Heart left ventricle (tissue), 16 donors: ENCODE data around the gene SERBP1. TPM values are rescaled to one million over a fixed set of nuclear protein-coding genes. Genes with fewer than 3 reads are reported as not detected.

Experiments
- ATAC-seq, 4 donors: fragments of 200-7000 bp; cut with Tn5 transposase; one replicate each; pipeline ENCODE4 v1.9.1; 2020 to 2022; ENCODE audit warnings: moderate library complexity in 4 of 4, mild to moderate bottlenecking in 3 of 4, moderate number of reproducible peaks in 1 of 4
- DNase-seq, 5 donors: peaks; one replicate each; pipeline ENCODE4 v3.0.0-alpha.2; 2020
- H3K27ac ChIP-seq, 12 donors: fragments of 200-600 bp; sonication (generic) in 4 of 12; one replicate each; pipeline versions ENCODE4 v1.5.0 to v1.8.0; 2016 to 2022; ENCODE audit warnings: mild to moderate bottlenecking in 2 of 12
- H3K27me3 ChIP-seq, 9 donors: fragments of 200-600 bp; sonication (generic) in 2 of 9; one replicate each; pipeline versions ENCODE4 v1.5.1 to v1.8.0; 2016 to 2022; ENCODE audit warnings: mild to moderate bottlenecking in 3 of 9
- H3K36me3 ChIP-seq, 9 donors: fragments of 200-600 bp; sonication (generic) in 2 of 9; one replicate each; pipeline versions ENCODE4 v1.5.0 to v1.8.0; 2018 to 2022; ENCODE audit warnings: mild to moderate bottlenecking in 2 of 9
- H3K4me1 ChIP-seq, 12 donors: fragments of 200-600 bp; sonication (generic) in 4 of 12; one replicate each; pipeline versions ENCODE4 v1.5.0 to v1.8.0; 2016 to 2022; ENCODE audit warnings: mild to moderate bottlenecking in 3 of 12
- H3K4me3 ChIP-seq, 12 donors: fragments of 200-600 bp; sonication (generic) in 4 of 12; one replicate each; pipeline versions ENCODE4 v1.5.0 to v1.8.0; 2017 to 2022; ENCODE audit warnings: mild to moderate bottlenecking in 9 of 12, moderate library complexity in 4 of 12
- H3K9me3 ChIP-seq, 12 donors: fragments of 200-600 bp; sonication (generic) in 4 of 12; one replicate each; pipeline versions ENCODE4 v1.5.0 to v1.8.0; 2016 to 2022; ENCODE audit warnings: mild to moderate bottlenecking in 1 of 12
- POLR2A ChIP-seq, 2 donors: fragments of 450-650 bp; IDR thresholded peaks; one replicate each; pipeline ENCODE4 v1.6.1; 2017; ENCODE audit warnings: antibody characterized with exemption in 2 of 2, mild to moderate bottlenecking in 2 of 2, moderate library complexity in 2 of 2
- WGBS, 4 donors: extraction: QIAGEN DNeasy Blood & Tissue Kit in 2 of 4; methylation state at CpG; one replicate each; pipeline versions ENCODE4 v1.1.5 to v1.1.7; 2013 to 2018; 5-methylcytosine and 5-hydroxymethylcytosine counted together
- intact Hi-C, 10 donors: fragments of 100-400 bp; cut with DNase I; formaldehyde crosslinking; loops; one replicate each; pipeline versions ENCODE4 v1.11.1 to v1.14.2; 2022
- polyA plus RNA-seq, 2 donors: library from polyadenylated mRNA; stranded (reverse); fragments of 200-250 nt; gene quantifications; one replicate each; pipeline ENCODE4 v1.2.3, GENCODE V29; 2013
- total RNA-seq, 9 donors: library from RNA; depleted of rRNA in 2 of 9; stranded (reverse); fragments of >200 nt in 2 of 9; fragmentation: NEBNext Ultra II Directional in 3 of 9; extraction: Animal tissue kit (Norgen Biotek cat#: 25700) in 3 of 9; gene quantifications; one replicate each; pipeline versions ENCODE4 v1.1.0 to v1.2.4, GENCODE V29; 2016 to 2023
- TF ChIP-seq, protein P1 (sequence below), 12 donors: fragments of 200-600 bp; sonication (generic) in 4 of 12; IDR thresholded peaks; one replicate each; pipeline versions ENCODE4 v1.5.0 to v1.8.0; 2018 to 2022; ENCODE audit warnings: antibody characterized with exemption in 12 of 12, mild to moderate bottlenecking in 5 of 12
- donor health status: ischemic (EF 13 %, LVEDD 7.1; RV severe dilation, severe dysfunction).
- donor health status: healthy with polysubstance abuse.
- donor health status: DM: no; HTN: yes; CAD: no.
- donor health status: DM: no; HTN: no; CAD: no.
- donor health status: ischemic (EF 25% LVEDD 6.9; RV normal size, moderate dysfunction).
- donor health status: ischemic (EF 25% LVEDD 5.7; RV mildly dilated, moderate dysfunction).
- donor health status: healthy.
- donor health status: DM: yes; HTN: yes; CAD: no.
- donor health status: ischemic (EF 35%, LVEDD 5.7; RV mildly dilated, moderate dysfunction).
- donor health status: nonischemic (EF 11% LVEDD 7.7; RV severe dilation, severe dysfunction).
- donor health status: DM: yes; HTN: yes; CAD: no.
- donor health status: PGD.
- donor health status: ischemic (EF 29% LVEDD 5.4; RV normal size, mild dysfunction).
- donor health status: nonischemic (EF 23%, LVEDD 6.1; RV moderate dilation, normal function).

The SERBP1 gene
- total and polyA plus RNA-seq, 11 donors = 68.8 to 197 (median 148) TPM

DNA sequence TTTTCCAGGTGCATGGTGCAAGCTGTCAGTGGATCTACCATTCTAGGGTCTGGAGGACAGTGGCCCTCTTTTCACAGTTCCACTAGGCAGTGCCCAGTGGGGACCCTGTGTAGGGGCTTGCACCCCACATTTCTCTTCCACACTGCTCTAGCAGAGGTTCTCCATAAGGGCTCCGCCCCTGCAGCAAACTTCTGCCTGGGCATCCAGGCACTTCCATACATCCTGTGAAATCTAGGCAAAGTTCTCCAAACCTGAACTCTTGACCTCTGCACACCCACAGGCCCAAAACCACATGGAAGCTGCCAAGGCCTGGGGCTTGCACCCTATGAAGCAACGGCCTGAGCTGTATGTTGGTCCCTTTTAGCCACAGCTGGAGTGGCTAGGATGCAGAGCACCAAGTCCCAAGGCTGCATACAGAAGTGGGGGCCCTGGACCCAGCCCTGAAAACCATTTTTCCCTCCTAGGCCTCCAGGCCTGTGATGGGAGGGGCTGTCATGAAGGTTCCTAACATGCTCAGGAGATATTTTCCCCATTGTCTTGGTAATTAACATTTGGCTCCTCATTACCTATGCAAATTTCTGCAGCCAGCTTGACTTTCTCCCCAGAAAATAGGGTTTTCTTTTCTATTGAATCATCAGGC is 46.1 kb downstream of the SERBP1 start:
- intact Hi-C loops = no loop called here
- Histone ChIP-seq H3K27ac (no peak overlapping the region), H3K4me1 (no peaks in the 10 kb centered on the region), H3K9me3 (peaks cover 0 to 18% (median 5%) of the 10 kb centered on the region in 12 donors), H3K27me3 (no peaks in the 10 kb centered on the region), H3K36me3 (no peaks in the 10 kb centered on the region), H3K4me3 (no peak overlapping the region)
- no peak for TF ChIP-seq POLR2A (IDR thresholded peaks at IDR 0.05)
- TF ChIP-seq, protein P1, sequence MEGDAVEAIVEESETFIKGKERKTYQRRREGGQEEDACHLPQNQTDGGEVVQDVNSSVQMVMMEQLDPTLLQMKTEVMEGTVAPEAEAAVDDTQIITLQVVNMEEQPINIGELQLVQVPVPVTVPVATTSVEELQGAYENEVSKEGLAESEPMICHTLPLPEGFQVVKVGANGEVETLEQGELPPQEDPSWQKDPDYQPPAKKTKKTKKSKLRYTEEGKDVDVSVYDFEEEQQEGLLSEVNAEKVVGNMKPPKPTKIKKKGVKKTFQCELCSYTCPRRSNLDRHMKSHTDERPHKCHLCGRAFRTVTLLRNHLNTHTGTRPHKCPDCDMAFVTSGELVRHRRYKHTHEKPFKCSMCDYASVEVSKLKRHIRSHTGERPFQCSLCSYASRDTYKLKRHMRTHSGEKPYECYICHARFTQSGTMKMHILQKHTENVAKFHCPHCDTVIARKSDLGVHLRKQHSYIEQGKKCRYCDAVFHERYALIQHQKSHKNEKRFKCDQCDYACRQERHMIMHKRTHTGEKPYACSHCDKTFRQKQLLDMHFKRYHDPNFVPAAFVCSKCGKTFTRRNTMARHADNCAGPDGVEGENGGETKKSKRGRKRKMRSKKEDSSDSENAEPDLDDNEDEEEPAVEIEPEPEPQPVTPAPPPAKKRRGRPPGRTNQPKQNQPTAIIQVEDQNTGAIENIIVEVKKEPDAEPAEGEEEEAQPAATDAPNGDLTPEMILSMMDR (IDR thresholded peaks at IDR 0.05) = no peak
- ATAC-seq (no peak), DNase-seq (no peak)
- WGBS, 4 donors = 85 to 100% (median 96%) methylated on average over 1 to 2 of the region's 2 CpGs

DNA sequence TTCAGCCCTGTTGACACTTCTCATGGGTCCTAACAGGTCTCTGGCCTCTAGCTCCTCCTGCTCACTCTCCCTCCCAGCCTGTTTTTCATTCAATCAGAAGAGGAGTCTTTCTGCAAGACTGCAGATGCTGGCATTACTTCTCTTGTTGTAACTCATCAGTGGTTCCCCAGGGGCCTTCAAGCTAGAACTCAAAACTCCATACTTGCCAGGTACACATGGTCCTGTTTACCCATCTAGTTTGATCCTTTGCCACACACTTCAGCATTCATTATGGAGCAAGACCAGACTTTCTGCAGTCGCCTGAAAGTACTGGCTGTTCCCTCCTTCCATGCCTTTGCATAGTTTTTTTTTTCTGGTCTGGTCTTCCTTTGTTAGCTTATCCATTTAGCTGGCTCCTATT is 47.9 kb downstream of the SERBP1 start:
- DNase-seq (no peak), ATAC-seq (peak in 1 of 4 donors; percentile 24)
- H3K9me3 ChIP-seq = peaks cover 0 to 18% (median 5%) of the 10 kb centered on the region in 12 donors
- TF ChIP-seq, protein P1 (IDR thresholded peaks at IDR 0.05) = no peak
- TF ChIP-seq POLR2A (IDR thresholded peaks at IDR 0.05) = no peak
- intact Hi-C loops = no loop called here
- no peak overlapping the region for H3K27ac ChIP-seq
- no peaks in the 10 kb centered on the region for H3K36me3 ChIP-seq
- 68 to 85% (median 81%) methylated on average over 1 of the region's 1 CpG for WGBS, 4 donors
- no peak overlapping the region for H3K4me3 ChIP-seq
- H3K4me1 ChIP-seq = no peaks in the 10 kb centered on the region
- no peaks in the 10 kb centered on the region for H3K27me3 ChIP-seq

DNA sequence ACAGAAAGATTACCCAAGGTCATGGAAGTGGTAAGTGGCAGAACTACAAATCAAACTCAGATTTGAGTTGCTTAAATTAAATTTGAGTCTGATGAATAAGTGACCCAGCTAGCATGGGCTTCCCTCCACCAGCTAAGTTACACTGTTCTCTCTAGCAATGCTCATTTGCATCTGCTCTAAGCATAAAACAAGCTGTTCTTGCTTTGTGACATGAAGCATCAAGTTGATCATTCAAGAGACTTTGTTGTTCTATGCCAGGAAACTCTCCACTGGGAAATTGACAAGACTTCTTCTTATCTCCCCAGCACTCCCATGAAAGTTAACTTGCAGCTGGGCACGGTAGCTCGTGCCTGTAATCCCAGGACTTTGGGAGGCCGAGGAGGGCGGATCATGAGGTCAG is 49.0 kb downstream of the SERBP1 start:
- intact Hi-C loops = no loop called here
- Histone ChIP-seq H3K27ac (no peak overlapping the region), H3K4me1 (no peaks in the 10 kb centered on the region), H3K4me3 (no peak overlapping the region), H3K36me3 (no peaks in the 10 kb centered on the region), H3K27me3 (no peaks in the 10 kb centered on the region), H3K9me3 (peaks cover 0 to 18% (median 5%) of the 10 kb centered on the region in 12 donors)
- peak in 3 of 4 donors; percentile 14 to 71 (median 25) for ATAC-seq
- no peak for TF ChIP-seq POLR2A (IDR thresholded peaks at IDR 0.05)
- TF ChIP-seq, protein P1 (IDR thresholded peaks at IDR 0.05) = no peak
- 45 to 60% (median 55%) methylated on average over 4 of the region's 4 CpGs for WGBS, 4 donors
- DNase-seq = no peak

DNA sequence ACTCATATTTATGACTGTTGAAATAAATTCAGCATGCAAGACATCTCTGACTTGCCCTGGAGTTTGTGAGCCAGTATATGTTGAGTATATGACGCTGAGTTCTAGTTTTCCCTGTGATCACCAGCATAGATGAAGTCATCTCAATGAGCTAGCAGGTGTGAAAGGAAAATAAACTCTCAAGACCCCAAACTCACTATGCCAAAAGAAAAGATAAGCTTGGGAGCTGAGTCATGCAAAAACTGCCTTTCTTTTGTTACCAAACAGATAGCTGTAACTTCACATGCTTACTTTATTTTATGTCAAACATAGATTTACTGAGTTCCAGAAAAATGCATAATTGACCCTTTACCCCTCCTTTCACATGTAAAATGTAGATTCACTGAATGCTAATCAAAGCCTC is 52.9 kb downstream of the SERBP1 start:
- 85 to 96% (median 93%) methylated on average over 1 of the region's 1 CpG for WGBS, 4 donors
- ATAC-seq = no peak

More for the DNA sequence above, 52.9 kb downstream of the SERBP1 start:
- Histone ChIP-seq H3K4me1 (no peaks in the 10 kb centered on the region), H3K27me3 (no peaks in the 10 kb centered on the region), H3K27ac (no peak overlapping the region), H3K9me3 (peaks cover 0 to 3% (median 0%) of the 10 kb centered on the region in 12 donors), H3K4me3 (no peak overlapping the region), H3K36me3 (no peaks in the 10 kb centered on the region)
- DNase-seq = no peak
- intact Hi-C loops = no loop called here
- no peak for TF ChIP-seq POLR2A (IDR thresholded peaks at IDR 0.05)
- TF ChIP-seq, protein P1 (IDR thresholded peaks at IDR 0.05) = no peak
